Measurements from ENCODE around the gene BAHCC1. TPM values are rescaled to one million over a fixed set of nuclear protein-coding genes. Genes with fewer than 3 reads are reported as not detected.
A peak's percentile ranks its signal among the peaks of the same experiment; 100 is the strongest.

The BAHCC1 gene
- total RNA-seq, 1 experiment from 2014 or later = 74.2 TPM

DNA sequence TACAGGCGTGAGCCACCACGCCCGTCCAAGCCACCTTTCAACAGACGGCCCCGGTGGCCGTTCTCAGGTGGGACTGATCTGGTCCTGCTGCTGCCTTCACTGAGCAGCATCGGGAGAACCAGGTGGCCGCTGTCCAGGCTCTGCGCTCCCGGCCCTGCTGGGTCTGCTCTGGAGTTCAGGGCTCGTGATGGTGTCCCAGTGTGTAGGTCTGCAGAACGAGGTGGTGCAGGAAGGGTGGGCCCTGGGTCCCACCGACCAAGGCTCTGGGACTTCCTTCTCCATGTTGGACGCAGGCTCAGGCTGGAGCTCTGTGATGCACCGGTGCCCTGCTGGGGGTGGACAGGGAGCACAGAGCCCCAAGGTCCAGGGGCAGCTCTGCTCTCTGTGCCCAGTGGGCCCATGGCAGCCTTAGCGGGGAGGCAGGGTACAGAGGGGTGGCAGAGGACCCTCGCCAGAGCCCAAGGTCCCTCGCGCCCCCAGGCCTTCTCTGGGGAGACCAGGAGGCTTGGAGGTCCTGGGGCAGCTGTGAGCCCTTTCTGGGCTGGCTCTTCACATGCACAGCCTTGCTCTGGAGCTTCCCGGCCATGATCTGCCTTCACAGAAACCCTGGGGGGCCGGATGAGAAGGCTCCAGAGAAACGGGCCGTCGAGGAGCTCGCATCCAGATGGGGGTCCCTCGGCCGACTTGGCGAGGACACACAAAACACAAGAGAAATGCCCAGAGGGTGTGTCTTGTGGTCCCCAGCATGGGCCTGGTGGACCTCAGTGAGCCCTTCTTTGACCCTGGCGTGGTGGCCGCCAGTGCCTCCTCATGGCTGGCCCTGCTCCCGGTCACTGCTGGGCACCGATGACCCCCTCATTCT is 26.9 kb upstream of the BAHCC1 start:
- ChIA-PET CTCF (no interaction called here), POLR2A (ENCODE audit: low non-redundant PET) (interaction anchor here (0.6 kb wide), 1 partner anchor 85 kb away, joined by 6 read pairs; no protein-coding TSS in a partner anchor)
- intact Hi-C loops (cut with micrococcal nuclease; ENCODE audit: unreplicated experiment) = no loop called here
- no TSS peak for BruUV-seq (replicated peaks)
- Histone ChIP-seq H3K9me3 (ENCODE audit: low read depth, low read length, poor library complexity, severe bottlenecking) (no peaks in the 10 kb centered on the region), H3K27ac (ENCODE audit: low read depth, low read length, poor library complexity, severe bottlenecking) (no peak overlapping the region), H3K4me1 (ENCODE audit: insufficient read depth, low read length, poor library complexity, severe bottlenecking) (peaks cover 9% of the 10 kb centered on the region), H3K4me3 (ENCODE audit: low read depth, low read length, poor library complexity, severe bottlenecking) (no peak overlapping the region), H3K27me3 (replicated peaks; ENCODE audit: insufficient read depth, low read depth, low read length, poor library complexity) (no peaks in the 10 kb centered on the region), H3K36me3 (ENCODE audit: insufficient read depth, low read length, poor library complexity, severe bottlenecking) (no peaks in the 10 kb centered on the region)
- no peak for TF ChIP-seq EZH2 (IDR thresholded peaks at IDR 0.05; ENCODE audit: borderline replicate concordance, low read depth, low read length, poor library complexity, severe bottlenecking)
- TF ChIP-seq, protein P1, sequence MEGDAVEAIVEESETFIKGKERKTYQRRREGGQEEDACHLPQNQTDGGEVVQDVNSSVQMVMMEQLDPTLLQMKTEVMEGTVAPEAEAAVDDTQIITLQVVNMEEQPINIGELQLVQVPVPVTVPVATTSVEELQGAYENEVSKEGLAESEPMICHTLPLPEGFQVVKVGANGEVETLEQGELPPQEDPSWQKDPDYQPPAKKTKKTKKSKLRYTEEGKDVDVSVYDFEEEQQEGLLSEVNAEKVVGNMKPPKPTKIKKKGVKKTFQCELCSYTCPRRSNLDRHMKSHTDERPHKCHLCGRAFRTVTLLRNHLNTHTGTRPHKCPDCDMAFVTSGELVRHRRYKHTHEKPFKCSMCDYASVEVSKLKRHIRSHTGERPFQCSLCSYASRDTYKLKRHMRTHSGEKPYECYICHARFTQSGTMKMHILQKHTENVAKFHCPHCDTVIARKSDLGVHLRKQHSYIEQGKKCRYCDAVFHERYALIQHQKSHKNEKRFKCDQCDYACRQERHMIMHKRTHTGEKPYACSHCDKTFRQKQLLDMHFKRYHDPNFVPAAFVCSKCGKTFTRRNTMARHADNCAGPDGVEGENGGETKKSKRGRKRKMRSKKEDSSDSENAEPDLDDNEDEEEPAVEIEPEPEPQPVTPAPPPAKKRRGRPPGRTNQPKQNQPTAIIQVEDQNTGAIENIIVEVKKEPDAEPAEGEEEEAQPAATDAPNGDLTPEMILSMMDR (conservative IDR thresholded peaks at IDR 0.05; ENCODE audit: low read depth, low read length) = no peak
- DNase-seq (ENCODE audit: low spot score) = no peak

- intact Hi-C loops (cut with micrococcal nuclease; ENCODE audit: unreplicated experiment) = no loop called here
- H3K27ac ChIP-seq (ENCODE audit: low read depth, low read length, poor library complexity, severe bottlenecking) = no peak overlapping the region
- H3K4me3 ChIP-seq (ENCODE audit: low read depth, low read length, poor library complexity, severe bottlenecking) = no peak overlapping the region
- BruUV-seq (replicated peaks) = no TSS peak
- H3K9me3 ChIP-seq (ENCODE audit: low read depth, low read length, poor library complexity, severe bottlenecking) = no peaks in the 10 kb centered on the region
- no peaks in the 10 kb centered on the region for H3K27me3 ChIP-seq (replicated peaks; ENCODE audit: insufficient read depth, low read depth, low read length, poor library complexity)
- ChIA-PET CTCF (no interaction called here), POLR2A (ENCODE audit: low non-redundant PET) (no interaction called here)
- no peaks in the 10 kb centered on the region for H3K36me3 ChIP-seq (ENCODE audit: insufficient read depth, low read length, poor library complexity, severe bottlenecking)
- TF ChIP-seq, protein P1 (conservative IDR thresholded peaks at IDR 0.05; ENCODE audit: low read depth, low read length) = no peak
- TF ChIP-seq EZH2 (IDR thresholded peaks at IDR 0.05; ENCODE audit: borderline replicate concordance, low read depth, low read length, poor library complexity, severe bottlenecking) = no peak
- DNase-seq (ENCODE audit: low spot score) = no peak
- peaks cover under 1% of the 10 kb centered on the region for H3K4me1 ChIP-seq (ENCODE audit: insufficient read depth, low read length, poor library complexity, severe bottlenecking)
Measured at GRCh38 chr17:81370294-81370693, 25.0 kb upstream of the BAHCC1 start.

- intact Hi-C loops (cut with micrococcal nuclease; ENCODE audit: unreplicated experiment) = no loop called here
- POLR2A ChIA-PET (ENCODE audit: low non-redundant PET) = no interaction called here
- DNase-seq (ENCODE audit: low spot score) = no peak
- no TSS peak for BruUV-seq (replicated peaks)
- Histone ChIP-seq H3K4me1 (ENCODE audit: insufficient read depth, low read length, poor library complexity, severe bottlenecking) (no peaks in the 10 kb centered on the region), H3K27me3 (replicated peaks; ENCODE audit: insufficient read depth, low read depth, low read length, poor library complexity) (no peaks in the 10 kb centered on the region), H3K9me3 (ENCODE audit: low read depth, low read length, poor library complexity, severe bottlenecking) (no peaks in the 10 kb centered on the region), H3K36me3 (ENCODE audit: insufficient read depth, low read length, poor library complexity, severe bottlenecking) (no peaks in the 10 kb centered on the region), H3K4me3 (ENCODE audit: low read depth, low read length, poor library complexity, severe bottlenecking) (no peak overlapping the region), H3K27ac (ENCODE audit: low read depth, low read length, poor library complexity, severe bottlenecking) (no peak overlapping the region)
- CTCF ChIA-PET = no interaction called here
- TF ChIP-seq, protein P1 (conservative IDR thresholded peaks at IDR 0.05; ENCODE audit: low read depth, low read length) = 0 out of 2 replicates have a peak, but pooled peaks have one; percentile 25
- TF ChIP-seq EZH2 (IDR thresholded peaks at IDR 0.05; ENCODE audit: borderline replicate concordance, low read depth, low read length, poor library complexity, severe bottlenecking) = no peak
Measured at GRCh38 chr17:81371910-81372760, 23.1 kb upstream of the BAHCC1 start.
